HFFc6 (cell line): ENCODE measurements around the gene CDH3. TPM values are rescaled to one million over a fixed set of nuclear protein-coding genes. Genes with fewer than 3 reads are reported as not detected.

Experiments used
- DNase-seq: peaks from one replicate; pipeline ENCODE4 v3.0.0-alpha.2; 2018
- H3K27ac Mint-ChIP-seq: 2 replicates; pipeline ENCODE4 v1.8.0; 2020; ENCODE audit warnings: mild to moderate bottlenecking, mixed read lengths
- H3K27me3 Mint-ChIP-seq: 2 replicates; pipeline ENCODE4 v1.8.0; 2021; ENCODE audit warnings: mild to moderate bottlenecking, moderate library complexity, mixed read lengths; ENCODE audit not compliant: insufficient read depth
- H3K36me3 Mint-ChIP-seq: 2 replicates; pipeline ENCODE4 v1.8.0; 2021; ENCODE audit warnings: low read depth, mixed read lengths
- H3K4me1 Mint-ChIP-seq: 2 replicates; pipeline ENCODE4 v1.8.0; 2020; ENCODE audit warnings: low read depth, mixed read lengths
- H3K4me3 Mint-ChIP-seq: 2 replicates; pipeline ENCODE4 v1.8.0; 2020; ENCODE audit warnings: mild to moderate bottlenecking, moderate library complexity, mixed read lengths
- H3K9me3 Mint-ChIP-seq: 2 replicates; pipeline ENCODE4 v1.8.0; 2020; ENCODE audit warnings: mild to moderate bottlenecking, mixed read lengths
- total RNA-seq, 6 experiments: library from RNA; stranded (reverse); fragmentation: NEBNext Ultra II Directional; extraction: Animal tissue kit (Norgen Biotek cat#: 25700); gene quantifications; 2 replicates in 1 of 6; 3 replicates in 5 of 6; pipeline ENCODE4 v1.2.3, GENCODE V29; 2021
- TF ChIP-seq, protein P1 (sequence below): fragments of 200-600 bp; sonication (generic); IDR thresholded peaks from 2 replicates; pipeline ENCODE4 v1.5.0; 2021; ENCODE audit warnings: antibody characterized with exemption, mild to moderate bottlenecking

The CDH3 gene
- total RNA-seq, 6 experiments from 2014 or later: 0.10 to 0.36 (median 0.13) TPM; not detected in 2

DNA sequence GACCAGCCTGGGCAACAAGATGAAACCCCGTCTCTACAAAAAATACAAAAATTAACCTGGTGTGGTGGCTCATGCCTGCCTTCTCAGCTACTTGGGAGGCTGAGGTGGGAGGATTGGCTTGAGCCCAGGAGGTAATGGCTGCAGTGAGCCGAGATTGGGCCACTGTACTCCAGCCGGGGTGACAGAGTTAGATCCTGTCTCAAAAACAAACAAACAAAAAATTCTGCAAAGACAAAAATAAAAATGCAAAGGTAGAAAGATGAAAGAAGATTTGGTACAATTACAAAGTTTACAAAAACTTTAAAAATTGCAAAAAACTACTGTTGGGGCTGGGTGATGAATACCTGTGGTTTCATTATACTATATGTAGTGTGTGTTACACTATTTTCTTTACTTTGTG, 86.5 kb downstream of the CDH3 start:
- peaks cover 4% of the 10 kb centered on the region; the same call in 1 of the 2 replicates for H3K9me3 Mint-ChIP-seq
- H3K4me1 Mint-ChIP-seq: peaks cover 17% of the 10 kb centered on the region
- TF ChIP-seq, protein P1, sequence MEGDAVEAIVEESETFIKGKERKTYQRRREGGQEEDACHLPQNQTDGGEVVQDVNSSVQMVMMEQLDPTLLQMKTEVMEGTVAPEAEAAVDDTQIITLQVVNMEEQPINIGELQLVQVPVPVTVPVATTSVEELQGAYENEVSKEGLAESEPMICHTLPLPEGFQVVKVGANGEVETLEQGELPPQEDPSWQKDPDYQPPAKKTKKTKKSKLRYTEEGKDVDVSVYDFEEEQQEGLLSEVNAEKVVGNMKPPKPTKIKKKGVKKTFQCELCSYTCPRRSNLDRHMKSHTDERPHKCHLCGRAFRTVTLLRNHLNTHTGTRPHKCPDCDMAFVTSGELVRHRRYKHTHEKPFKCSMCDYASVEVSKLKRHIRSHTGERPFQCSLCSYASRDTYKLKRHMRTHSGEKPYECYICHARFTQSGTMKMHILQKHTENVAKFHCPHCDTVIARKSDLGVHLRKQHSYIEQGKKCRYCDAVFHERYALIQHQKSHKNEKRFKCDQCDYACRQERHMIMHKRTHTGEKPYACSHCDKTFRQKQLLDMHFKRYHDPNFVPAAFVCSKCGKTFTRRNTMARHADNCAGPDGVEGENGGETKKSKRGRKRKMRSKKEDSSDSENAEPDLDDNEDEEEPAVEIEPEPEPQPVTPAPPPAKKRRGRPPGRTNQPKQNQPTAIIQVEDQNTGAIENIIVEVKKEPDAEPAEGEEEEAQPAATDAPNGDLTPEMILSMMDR: no peak
- DNase-seq: no peak
- H3K27me3 Mint-ChIP-seq: peaks cover 25% of the 10 kb centered on the region
- no peak overlapping the region for H3K27ac Mint-ChIP-seq
- H3K4me3 Mint-ChIP-seq: no peak overlapping the region
- no peaks in the 10 kb centered on the region for H3K36me3 Mint-ChIP-seq

DNA sequence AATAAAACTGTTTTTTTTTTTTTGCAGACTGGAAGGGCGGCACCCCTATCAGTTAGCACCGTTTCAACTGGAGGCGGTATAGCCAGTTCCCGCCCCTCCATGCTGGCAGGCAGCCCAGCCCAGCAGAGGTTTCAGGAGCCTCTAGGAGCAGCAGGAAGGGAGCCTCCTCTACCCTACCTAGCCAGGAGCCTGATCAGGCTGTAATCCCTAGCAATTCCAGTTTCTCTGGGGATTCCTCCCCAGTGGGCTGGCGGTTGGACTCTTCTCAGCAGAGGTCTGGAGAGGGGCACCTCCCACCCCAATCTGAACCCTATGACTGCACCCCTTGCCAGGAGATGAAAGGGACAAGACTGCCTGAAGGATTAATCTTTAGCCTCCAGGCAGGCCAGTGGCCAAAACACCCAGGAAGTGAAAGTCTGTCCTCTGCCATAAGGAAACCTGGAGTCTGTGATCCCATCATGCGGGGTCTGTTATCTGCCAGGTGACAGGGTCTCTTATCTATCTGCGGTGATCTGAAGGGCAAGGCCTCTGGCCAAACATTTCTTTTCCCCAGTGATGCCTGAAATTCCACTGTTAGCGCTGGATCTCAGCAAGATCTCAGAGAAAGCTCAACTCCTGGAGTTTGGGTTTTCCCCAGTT, 87.1 kb downstream of the CDH3 start:
- Mint-ChIP-seq H3K9me3 (peaks cover 3% of the 10 kb centered on the region; the same call in 1 of the 2 replicates), H3K27ac (no peak overlapping the region), H3K36me3 (no peaks in the 10 kb centered on the region), H3K4me1 (peaks cover 17% of the 10 kb centered on the region), H3K27me3 (peaks cover 26% of the 10 kb centered on the region), H3K4me3 (no peak overlapping the region)
- DNase-seq: no peak
- TF ChIP-seq, protein P1: no peak

- Mint-ChIP-seq H3K4me1 (peaks cover 17% of the 10 kb centered on the region), H3K4me3 (no peak overlapping the region), H3K9me3 (no peaks in the 10 kb centered on the region), H3K27me3 (peaks cover 21% of the 10 kb centered on the region), H3K36me3 (no peaks in the 10 kb centered on the region), H3K27ac (no peak overlapping the region)
- TF ChIP-seq, protein P1: no peak
- no peak for DNase-seq
Observed at GRCh38 chr16:68732741-68733399, 87.8 kb downstream of the CDH3 start.

DNA sequence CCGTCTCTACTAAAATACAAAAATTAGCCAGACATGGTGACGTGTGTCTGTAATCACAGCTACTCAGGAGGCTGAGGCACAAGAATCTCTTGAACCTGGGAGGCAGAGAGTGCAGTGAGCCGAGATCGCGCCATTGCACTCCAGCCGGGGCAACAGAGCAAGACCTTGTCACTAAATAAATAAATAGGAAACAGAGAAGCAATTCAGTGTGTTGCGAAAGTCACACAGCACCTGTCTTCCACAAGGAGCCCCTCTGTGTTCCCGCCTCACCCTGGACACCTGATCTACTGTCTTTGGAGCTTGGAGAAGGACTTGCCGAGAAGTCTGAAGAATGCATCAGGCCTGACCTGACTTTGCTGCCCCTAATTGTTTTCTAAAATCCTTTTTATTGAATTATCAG, 88.5 kb downstream of the CDH3 start:
- H3K36me3 Mint-ChIP-seq: no peaks in the 10 kb centered on the region
- no peak overlapping the region for H3K4me3 Mint-ChIP-seq
- no peak for DNase-seq
- TF ChIP-seq, protein P1: no peak
- H3K4me1 Mint-ChIP-seq: peaks cover 17% of the 10 kb centered on the region
- H3K9me3 Mint-ChIP-seq: no peaks in the 10 kb centered on the region
- no peak overlapping the region for H3K27ac Mint-ChIP-seq
- peaks cover 21% of the 10 kb centered on the region for H3K27me3 Mint-ChIP-seq

DNA sequence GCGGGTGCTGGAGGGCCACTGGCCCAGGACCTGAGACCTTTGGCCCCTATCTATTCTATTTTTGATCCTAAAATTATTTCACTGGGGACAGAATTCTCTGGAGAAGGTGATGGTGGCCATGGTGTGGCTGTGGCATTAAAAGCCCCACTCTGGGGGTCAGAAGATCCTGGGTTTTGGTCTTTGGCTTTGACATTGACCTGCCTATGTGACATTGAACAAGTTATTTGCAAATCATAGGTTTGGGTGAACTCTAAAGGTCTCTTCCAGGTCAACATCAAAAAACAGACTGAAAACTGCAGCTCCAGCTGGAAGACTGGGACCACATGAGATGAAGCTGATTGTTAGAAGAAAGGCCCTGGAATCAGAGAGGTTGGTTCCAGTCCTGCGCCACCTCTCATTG, 89.7 kb downstream of the CDH3 start:
- DNase-seq: no peak
- no peak overlapping the region for H3K4me3 Mint-ChIP-seq
- peaks cover 12% of the 10 kb centered on the region for H3K4me1 Mint-ChIP-seq
- H3K9me3 Mint-ChIP-seq: no peaks in the 10 kb centered on the region
- H3K27ac Mint-ChIP-seq: no peak overlapping the region
- no peaks in the 10 kb centered on the region for H3K36me3 Mint-ChIP-seq
- TF ChIP-seq, protein P1: no peak
- peaks cover 21% of the 10 kb centered on the region for H3K27me3 Mint-ChIP-seq
